Ascending aorta (tissue), 2 donors: Measurements from ENCODE around the gene CAMK2A. TPM values are rescaled to one million over a fixed set of nuclear protein-coding genes. Genes with fewer than 3 reads are reported as not detected.

ENCODE experiments used
- DNase-seq, 2 donors: peaks; one replicate each; pipeline ENCODE4 v3.0.0-alpha.2; 2019; ENCODE audit warnings: low spot score in 2 of 2
- H3K27ac ChIP-seq, 2 donors: fragments of 200-600 bp; sonication (generic); one replicate each; pipeline ENCODE4 v1.5.1; 2016 to 2017; ENCODE audit warnings: mild to moderate bottlenecking in 1 of 2
- H3K27me3 ChIP-seq: fragments of 200-600 bp; sonication (generic); one replicate; pipeline ENCODE4 v1.5.1; 2017
- H3K36me3 ChIP-seq, 2 donors: fragments of 200-600 bp; sonication (generic); one replicate each; pipeline ENCODE4 v1.5.1; 2016
- H3K4me1 ChIP-seq, 2 donors: fragments of 200-600 bp; sonication (generic); one replicate each; pipeline ENCODE4 v1.5.1; 2016 to 2017; ENCODE audit warnings: mild to moderate bottlenecking in 1 of 2
- H3K4me3 ChIP-seq, 2 donors: fragments of 200-600 bp; sonication (generic); one replicate each; pipeline ENCODE4 v1.5.1; 2016 to 2017; ENCODE audit warnings: mild to moderate bottlenecking in 1 of 2
- H3K9me3 ChIP-seq, 2 donors: fragments of 200-600 bp; sonication (generic); one replicate each; pipeline ENCODE4 v1.5.1; 2016
- CTCF ChIP-seq, 3 experiments: fragments of 200-600 bp in 2 of 3; fragments of 450-650 bp in 1 of 3; sonication (generic) in 2 of 3; IDR thresholded peaks; one replicate each; pipeline ENCODE4 v1.5.1; 2016 to 2019; ENCODE audit warnings: antibody characterized with exemption in 3 of 3, mild to moderate bottlenecking in 1 of 3, moderate library complexity in 1 of 3
- intact Hi-C: fragments of 100-400 bp; cut with DNase I; formaldehyde crosslinking; loops from one replicate; pipeline ENCODE4 v1.15.1; 2023
- total RNA-seq: library from RNA; depleted of rRNA; stranded (reverse); fragments of >200 nt; gene quantifications from one replicate; pipeline ENCODE4 v1.1.0, GENCODE V29; 2016

Gene CAMK2A
- total RNA-seq, 1 donor from 2014 or later, result not detected

GRCh38 chr5:150227606-150228273, 61.8 kb downstream of the CAMK2A start:
- intact Hi-C loops, result no loop called here

GRCh38 chr5:150227036-150227435, 62.5 kb downstream of the CAMK2A start:
- no peaks in the 10 kb centered on the region for H3K36me3 ChIP-seq
- no peak overlapping the region for H3K4me3 ChIP-seq
- intact Hi-C loops, result no loop called here
- no peaks in the 10 kb centered on the region for H3K9me3 ChIP-seq
- no peaks in the 10 kb centered on the region for H3K27me3 ChIP-seq
- H3K4me1 ChIP-seq, result no peaks in the 10 kb centered on the region
- no peak overlapping the region for H3K27ac ChIP-seq
- no peak for TF ChIP-seq CTCF (IDR thresholded peaks at IDR 0.05)
- DNase-seq, result no peak

More at GRCh38 chr5:150227606-150228273, 61.8 kb downstream of the CAMK2A start:
- Histone ChIP-seq H3K4me3 (no peak overlapping the region), H3K36me3 (no peaks in the 10 kb centered on the region), H3K9me3 (no peaks in the 10 kb centered on the region), H3K27me3 (no peaks in the 10 kb centered on the region), H3K27ac (no peak overlapping the region), H3K4me1 (no peaks in the 10 kb centered on the region)
- TF ChIP-seq CTCF (IDR thresholded peaks at IDR 0.05), result no peak
- no peak for DNase-seq

- DNase-seq, result no peak
- Histone ChIP-seq H3K4me3 (no peak overlapping the region), H3K9me3 (no peaks in the 10 kb centered on the region), H3K4me1 (no peaks in the 10 kb centered on the region), H3K36me3 (no peaks in the 10 kb centered on the region), H3K27ac (no peak overlapping the region), H3K27me3 (no peaks in the 10 kb centered on the region)
- intact Hi-C loops, result no loop called here
- TF ChIP-seq CTCF (IDR thresholded peaks at IDR 0.05), result no peak
These were observed 65.0 kb downstream of the CAMK2A start for GRCh38 chr5:150224483-150225027.

- Histone ChIP-seq H3K27ac (no peak overlapping the region), H3K36me3 (no peaks in the 10 kb centered on the region), H3K9me3 (no peaks in the 10 kb centered on the region), H3K4me3 (no peak overlapping the region), H3K27me3 (no peaks in the 10 kb centered on the region), H3K4me1 (no peaks in the 10 kb centered on the region)
- DNase-seq, result no peak
- TF ChIP-seq CTCF (IDR thresholded peaks at IDR 0.05), result no peak
- intact Hi-C loops, result no loop called here
These were observed 66.1 kb downstream of the CAMK2A start for GRCh38 chr5:150223474-150223873.

GRCh38 chr5:150222906-150223305, 66.7 kb downstream of the CAMK2A start:
- no peaks in the 10 kb centered on the region for H3K4me1 ChIP-seq
- H3K9me3 ChIP-seq, result no peaks in the 10 kb centered on the region
- H3K36me3 ChIP-seq, result no peaks in the 10 kb centered on the region
- H3K4me3 ChIP-seq, result no peak overlapping the region
- no peak overlapping the region for H3K27ac ChIP-seq
- TF ChIP-seq CTCF (IDR thresholded peaks at IDR 0.05), result no peak
- intact Hi-C loops, result no loop called here
- no peak for DNase-seq
- no peaks in the 10 kb centered on the region for H3K27me3 ChIP-seq
